DMS153 (cell line): ENCODE results near the gene STRA8.

Experiments used
- DNase-seq: peaks from one replicate; lab custom pipeline; 2025; lab: John Stamatoyannopoulos, UW

Gene STRA8, protein sequence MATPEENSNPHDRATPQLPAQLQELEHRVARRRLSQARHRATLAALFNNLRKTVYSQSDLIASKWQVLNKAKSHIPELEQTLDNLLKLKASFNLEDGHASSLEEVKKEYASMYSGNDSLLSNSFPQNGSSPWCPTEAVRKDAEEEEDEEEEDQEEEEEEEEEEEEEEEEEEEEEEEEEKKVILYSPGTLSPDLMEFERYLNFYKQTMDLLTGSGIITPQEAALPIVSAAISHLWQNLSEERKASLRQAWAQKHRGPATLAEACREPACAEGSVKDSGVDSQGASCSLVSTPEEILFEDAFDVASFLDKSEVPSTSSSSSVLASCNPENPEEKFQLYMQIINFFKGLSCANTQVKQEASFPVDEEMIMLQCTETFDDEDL

DNA sequence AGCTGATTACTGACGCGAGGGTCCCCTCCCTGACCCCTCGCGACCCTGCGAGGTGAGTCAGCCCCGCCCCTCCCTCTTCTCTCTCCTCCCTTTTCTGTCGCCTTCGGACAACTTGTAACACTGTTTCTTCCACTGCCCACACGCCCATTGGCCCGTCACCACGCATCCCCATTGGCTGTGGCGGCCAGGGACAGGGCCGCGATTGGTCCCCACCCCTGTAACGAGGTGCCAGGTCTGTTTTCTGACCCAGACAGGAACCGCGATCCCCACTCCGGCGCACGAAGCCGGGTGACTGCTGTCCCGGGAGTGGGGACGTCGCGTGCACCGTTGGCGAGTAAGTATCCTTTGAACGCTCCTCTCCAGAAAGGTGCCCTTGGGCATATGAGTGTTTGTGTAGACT is at the start of gene STRA8:
Gene STRA8 (plus strand): TSS at position 269 of the 400 bp plus-strand sequence. CDS start 6,687 bp downstream, outside the sequence.
- no peak for DNase-seq

DNA sequence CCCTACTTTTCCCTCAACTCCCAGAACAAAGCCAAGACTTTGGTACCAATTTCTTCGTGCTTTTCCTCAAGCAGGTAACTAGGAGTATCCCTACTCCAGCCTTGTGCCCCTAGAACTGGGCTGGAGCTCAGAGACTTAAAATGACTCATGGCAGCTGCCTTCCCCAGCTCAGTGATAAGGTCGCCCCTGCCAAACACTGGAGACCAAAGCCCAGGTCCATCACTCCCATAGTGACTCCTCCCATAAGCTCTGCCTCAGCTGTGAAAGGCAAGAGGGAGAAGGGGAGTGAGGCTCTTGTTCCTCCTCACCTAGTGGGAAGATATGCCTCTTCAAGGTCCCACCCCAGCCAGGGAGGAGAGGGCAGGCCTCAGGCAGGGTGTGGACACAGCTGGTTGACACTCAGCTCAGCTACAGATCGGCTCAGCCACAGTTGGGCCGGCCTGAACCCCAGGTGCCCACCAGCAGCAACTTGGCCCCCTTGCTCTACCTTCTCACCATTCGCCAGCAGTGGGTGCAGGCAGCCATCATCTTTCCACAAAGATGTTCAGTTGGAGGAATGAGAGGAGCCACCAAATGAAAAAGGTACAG is 49.3 kb upstream of the STRA8 start:
- no peak for DNase-seq

DNA sequence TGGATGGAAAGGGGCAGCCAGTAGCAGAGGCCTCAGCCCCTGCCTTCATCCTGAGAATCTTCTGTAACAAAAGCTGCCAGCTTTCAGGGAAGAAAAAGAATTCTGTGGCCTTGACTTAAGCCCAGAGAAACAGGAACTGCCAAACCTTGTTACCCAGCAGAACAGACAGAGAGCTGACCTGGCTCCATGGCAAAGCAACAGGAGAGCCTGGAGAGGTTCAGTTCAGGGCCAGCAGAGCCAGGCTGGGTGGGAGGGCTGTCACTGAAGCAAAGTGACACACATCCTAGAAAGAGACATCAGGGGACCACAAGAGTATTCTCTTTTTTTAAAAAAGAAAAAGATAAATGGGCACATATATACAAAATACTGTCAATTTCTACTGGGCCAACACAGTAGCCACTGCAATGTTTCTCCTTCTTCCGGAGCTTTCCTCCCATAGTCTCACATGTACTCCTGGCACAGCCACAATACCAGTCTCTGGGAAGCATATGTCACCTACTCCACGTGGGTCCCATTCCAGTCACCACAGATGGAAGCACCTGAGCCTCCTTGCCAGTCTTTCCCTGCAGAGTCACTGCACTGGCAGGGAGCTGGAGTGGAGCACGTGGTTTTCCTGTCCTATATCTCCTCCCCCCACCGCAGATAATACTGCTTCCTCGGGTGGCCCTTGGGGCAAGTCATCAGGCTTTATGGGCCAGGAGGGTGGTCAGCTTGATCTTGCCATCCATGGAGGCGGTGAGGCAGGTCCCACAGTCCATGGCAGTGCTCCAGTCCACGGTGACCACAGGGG is 48.0 kb upstream of the STRA8 start:
- DNase-seq, result no peak

DNA sequence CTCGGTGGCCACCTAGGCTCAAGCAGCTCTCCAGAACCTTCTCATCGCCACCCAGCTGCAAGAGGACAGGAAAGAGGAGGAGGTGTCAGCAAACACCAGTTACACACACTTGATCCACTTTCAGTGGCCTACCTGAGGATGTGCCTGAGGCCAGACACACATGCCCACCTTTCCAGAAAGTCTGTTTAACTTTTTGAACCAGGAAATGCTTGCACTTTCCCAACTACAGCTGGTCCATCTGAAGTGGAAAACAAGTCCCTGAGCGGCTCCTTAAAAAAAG is 47.4 kb upstream of the STRA8 start:
- no peak for DNase-seq

DNA sequence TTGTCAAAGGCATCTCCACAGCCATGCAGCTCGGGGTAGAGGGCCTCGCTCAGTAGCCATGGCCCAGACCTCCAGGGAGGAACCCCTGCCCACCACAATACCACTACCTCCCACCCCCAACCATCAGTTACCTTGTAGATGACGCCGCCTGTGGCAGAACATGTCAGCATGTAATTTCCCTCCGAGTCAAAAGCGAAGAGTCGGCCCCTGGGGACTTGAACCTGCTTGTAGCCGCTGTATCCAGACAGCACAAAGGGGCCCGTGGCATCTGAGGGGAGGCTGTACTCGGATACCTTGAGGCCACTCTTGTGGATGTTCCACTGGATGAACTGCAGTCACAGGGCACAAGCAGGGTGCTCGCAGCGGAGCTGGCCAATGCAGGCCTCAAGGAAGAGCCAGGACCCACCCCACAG is 46.8 kb upstream of the STRA8 start:
- no peak for DNase-seq

DNA sequence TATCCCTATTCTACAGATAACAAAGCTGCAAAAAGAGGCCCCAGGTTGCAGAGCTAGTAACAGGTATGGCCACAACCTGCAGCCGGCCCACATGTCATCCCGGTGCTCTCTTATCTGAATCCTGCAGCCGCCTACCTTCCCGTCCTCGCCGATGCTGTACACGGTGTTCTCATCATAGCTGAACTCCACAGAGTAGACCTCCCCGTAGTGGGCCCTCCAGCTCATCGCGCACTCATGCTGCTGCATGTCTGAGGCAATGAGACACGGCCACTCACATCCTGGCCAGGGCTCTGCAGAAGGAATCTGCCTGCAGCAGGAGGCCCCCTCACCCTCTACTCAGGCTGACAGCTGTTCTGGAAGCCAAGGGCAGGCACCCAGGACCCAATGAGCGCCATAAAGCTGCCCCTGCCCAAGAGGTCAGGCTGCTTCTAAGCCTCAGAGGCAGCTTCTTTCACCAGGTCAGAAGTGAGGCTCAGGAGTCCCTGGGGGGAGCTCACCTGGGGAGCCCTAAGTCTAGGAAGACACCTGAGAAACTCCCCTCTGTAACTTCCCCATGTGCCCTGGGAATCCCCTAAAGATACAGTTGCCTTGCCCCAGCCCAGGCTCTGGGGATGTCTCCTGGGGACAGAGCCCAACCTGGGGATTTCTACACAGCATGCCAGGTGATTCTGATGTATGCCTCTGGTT is 45.2 kb upstream of the STRA8 start:
- no peak for DNase-seq

DNA sequence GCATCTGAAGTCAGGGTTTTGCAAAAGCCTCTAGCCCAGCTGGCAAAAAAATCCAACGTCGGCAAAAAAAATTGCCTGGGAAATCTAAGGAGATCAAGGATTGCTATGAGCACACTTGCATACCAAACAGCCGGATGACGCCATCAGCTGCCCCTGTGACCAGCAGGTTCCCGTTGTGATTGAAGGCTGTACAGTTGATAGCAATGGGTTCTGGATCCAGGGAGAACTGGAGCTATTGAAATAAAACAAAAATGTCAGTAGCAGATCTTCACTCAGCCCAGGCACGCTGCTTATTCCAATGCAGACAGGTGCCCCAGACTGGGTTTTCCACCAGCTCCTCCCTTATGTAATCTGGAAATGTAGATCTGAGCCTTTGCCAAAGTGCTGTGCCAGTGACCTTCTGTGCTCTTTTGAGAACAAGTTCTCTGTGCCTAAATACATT is 44.4 kb upstream of the STRA8 start:
- DNase-seq, result no peak

DNA sequence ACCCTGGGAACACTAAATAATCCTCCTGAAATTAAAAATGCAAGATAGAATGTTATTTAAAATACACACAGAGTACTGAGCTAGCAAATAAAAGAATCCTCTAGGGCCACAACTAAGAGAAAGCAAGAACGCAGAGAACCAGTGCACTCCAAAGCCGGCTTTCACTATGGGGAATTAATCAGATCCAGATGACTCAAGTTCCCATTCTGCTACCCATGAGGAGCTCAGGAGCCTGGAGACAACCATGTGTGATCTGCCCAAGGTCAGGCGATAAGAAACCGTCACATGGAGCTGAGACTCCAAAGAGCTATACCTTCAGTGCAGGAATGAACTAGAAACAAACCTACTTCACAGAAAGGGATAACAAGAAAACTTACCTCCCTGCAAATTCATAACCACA is 43.7 kb upstream of the STRA8 start:
- DNase-seq, result no peak

DNA sequence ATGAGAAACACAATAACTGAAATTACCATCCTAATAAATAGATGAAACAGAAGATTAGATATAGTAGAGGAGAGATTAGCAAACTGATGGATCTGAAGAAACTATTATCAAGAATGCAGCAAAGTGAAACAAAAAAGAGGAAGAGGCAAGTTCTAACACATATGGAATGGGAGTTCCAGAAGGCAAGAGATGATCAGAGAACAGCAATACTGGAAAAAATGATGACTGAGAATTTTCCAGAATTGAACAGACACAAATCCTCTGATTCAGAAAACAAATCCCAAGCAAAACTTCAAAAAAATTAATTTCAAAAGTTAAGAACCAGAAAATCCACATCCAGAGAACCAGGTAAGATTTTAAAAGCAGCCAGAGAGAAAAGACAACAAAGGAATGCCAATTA is 42.9 kb upstream of the STRA8 start:
- no peak for DNase-seq

DNA sequence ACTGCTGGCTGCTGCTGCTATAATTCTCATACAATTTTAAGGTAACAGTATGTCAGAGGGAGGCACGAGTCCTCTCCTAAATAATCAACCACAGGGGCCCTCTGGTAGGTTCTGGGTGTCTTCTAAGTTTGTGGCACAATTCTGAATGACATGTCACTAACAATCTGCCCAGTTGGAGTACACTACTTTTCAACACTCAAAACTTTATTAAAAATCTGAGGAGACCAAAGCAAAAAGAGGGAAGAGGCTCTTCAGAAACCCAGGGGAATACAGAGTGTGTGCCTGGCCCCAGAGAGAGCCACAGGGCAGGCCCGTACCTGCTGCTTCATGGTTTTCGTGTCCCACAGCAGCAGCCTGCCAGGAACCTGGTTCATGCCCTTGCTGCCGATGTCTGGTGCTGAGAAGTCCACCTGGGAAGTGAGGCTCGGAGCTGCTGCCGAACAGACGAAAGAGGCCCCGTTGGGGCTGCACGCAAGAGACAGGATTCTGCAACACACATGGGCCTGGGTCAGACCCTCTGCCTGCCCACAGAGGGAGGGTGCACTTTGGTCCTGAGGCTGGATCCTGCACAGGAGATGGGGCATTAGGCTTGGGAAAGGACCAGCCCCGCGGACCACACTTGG is 40.6 kb upstream of the STRA8 start:
- DNase-seq, result no peak

DNA sequence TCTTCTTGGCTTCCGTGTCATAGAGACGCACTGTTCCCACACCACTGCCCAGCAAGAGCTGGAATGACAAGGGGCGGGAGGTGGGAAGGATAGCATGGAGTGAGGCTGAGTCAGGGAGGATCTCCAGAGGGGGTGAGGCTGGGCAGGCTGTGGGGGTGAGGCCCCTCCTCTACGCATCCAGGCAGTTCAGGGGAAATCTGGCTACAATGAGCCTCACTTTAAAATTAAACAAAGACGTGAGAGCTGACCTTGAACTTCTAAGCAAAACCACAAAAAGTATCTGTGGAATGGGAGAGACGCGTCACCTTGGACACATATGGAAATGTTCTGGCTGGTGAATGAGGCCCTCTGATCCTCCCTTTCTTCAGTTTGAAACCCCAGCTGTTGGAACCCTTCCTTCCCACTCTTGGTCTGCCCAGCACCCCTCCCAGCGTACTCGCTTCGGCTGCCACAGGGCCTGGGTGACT is 40.0 kb upstream of the STRA8 start:
- DNase-seq, result no peak

DNA sequence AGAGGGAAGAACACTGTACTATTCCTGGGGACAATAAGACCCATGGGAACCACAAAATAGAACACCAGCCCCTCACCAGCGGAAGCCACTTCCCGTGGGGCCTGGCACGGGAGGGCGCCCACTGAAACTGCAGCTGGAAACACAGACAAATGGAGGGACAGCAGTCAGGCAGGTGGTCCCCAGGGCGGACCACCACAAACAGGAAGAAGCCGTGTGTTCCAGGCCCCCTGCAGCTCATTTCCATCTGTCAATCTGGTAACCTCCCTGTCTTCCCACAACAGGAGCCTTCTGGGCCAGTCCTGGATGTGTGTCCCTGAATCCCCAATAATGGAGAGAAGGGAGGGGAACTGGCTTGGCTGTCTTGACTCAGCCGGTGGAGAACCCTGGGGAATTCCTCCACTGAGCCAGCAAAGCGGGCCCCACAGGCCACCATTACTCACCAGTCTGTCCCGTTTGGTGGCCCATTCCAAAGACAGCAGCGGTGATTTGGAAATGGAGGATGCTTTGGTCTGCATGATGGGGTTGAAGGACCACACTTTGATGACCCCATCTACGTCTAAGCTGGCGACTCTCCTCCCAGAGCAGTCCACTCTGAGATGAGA is 39.0 kb upstream of the STRA8 start:
- DNase-seq, result no peak

DNA sequence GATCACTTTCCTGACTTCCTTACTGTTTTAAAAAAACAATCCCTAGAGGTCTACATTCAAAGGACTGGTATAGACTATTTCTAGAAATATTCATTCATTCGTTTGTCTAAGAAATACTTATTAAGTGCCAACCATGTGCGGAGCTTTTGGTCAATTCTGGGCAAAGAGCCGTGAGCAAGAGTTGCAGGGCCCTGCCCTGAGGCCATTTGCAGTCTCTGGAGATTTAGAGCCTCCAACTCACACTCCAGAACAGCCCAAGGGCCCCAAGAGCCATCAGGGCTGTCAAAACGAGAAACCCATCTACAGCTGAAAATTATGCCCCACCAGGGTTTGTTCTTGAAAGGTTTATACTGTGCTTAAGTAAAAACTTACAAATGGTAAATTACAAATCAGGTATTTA is 38.5 kb upstream of the STRA8 start:
- no peak for DNase-seq

DNA sequence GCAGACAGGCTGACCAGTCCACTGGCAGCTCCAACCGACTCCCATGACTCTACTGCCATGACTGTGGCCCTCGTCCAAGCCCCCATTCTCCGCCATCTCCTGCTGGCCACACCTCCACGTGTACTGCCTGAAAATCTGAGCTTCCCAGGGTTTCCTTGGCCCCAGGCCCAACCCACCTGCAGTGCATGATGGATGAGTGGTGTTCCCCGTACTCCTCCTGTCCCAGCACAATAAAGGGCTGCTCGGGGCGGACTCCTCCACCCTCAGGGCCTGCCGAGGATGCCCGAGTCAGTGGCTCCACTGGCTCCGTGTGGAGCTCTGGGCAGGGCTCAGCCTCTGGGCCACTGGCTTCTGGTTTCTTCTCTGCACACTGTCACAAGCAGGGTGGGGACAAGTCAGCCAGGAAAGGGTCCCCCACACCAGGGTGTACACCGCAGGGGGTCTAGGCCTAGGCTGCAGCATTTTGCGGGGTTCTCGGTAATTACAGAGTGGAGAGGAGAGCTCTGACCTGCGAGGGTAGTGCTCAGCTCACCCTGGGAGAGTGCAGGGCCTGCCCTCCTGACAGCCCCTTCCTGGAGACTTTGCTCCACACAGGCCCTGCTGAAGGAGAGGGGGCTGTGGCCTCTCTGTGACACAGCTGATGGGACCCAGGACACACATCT is 37.5 kb upstream of the STRA8 start:
- no peak for DNase-seq

DNA sequence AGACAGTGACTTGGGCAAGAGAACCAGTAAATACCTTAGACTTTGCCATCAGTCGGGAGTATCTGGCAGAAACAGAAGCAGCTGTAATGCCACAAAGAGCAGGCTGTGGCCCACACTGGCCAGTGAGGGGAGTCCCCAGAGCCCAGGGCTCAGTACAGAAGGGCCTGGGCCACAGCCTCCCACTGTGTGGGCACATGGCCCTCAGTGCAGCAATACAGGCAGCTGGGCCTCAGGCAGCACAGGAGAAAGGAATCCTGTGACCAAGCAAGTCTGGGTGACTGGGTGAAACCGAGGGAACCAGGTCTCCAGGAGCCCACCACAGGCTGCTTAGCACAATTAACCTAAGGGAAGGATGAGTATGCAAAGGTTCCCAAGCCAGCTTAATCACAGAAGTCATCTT is 36.3 kb upstream of the STRA8 start:
- DNase-seq, result no peak

DNA sequence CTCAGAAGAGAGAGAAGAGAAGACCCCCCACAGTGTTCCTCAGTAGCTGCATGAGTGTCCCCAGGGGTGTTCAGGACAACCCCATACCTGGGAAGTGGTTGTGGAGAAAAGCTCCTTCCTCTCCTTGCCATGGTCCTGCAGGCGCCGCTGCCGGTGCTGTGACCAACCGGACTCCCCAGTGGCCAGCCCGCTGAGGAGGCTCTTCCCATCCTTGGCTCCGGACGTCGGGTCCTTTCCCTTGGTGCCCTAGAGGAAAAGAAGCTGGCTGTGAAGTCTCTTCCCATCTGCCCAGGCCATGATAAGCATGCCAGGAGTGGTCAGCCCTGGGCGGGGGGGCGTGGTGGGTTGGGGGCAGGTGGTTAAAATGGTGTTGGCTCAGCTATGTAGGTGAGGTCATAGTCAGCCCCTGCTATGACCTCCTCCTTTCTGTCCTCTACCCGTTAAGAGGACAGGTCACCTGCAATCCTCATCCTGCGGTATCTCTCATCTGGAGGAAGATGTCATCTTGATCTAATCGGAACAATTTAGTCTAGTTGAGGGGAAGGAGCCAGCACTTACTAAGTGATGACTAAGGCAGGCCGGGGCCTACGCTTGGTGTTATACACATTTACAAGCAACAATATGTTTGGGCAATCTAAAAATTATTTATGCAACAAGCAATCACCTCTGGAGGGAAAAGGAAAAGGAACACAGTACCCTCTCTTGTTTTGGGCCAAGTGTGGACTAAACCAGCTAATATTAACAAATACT is 35.6 kb upstream of the STRA8 start:
- no peak for DNase-seq

DNA sequence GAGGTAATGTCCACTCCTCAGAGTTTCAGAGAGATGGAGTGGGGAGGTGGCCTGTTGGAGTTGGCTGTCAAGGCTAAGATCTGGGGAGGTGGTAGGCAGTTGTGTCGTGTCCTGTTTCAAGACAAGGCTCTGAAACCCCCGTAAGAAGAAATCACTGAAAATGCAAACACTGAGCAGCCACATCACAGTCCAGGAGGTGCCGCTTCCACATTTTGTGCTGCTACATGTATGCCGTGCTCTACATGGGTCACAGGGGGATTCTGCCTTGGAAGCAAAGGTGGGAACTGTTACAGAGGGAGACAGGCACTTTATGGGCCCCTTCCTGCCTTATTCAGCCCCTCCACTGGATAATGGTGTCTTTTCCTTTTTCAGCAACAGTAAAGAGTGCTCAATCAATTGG is 34.2 kb upstream of the STRA8 start:
- DNase-seq, result no peak

DNA sequence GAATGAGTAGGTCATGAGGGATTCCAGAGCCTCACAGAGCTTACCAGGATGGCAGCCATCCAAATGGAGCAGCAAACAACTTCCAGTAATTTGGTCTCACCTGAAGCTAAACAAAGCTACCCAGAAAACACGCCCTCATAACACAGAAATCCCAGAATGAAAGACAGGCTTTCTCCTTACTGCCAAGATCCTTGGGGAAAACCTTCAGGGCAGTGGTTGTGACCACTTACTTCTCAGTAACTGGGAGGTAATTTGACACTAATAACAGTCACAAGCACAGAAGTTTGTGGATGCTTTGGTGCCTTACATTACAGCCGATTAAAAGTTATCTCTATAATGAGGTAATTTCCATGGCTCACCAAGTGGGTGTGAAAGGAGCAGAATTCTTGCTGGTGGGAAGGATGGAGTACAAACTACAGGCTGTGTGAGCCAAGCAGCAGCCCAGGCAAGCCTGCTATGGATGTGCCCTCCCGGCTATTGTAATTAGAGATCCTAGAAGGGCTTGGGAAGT is 32.8 kb upstream of the STRA8 start:
- no peak for DNase-seq

DNA sequence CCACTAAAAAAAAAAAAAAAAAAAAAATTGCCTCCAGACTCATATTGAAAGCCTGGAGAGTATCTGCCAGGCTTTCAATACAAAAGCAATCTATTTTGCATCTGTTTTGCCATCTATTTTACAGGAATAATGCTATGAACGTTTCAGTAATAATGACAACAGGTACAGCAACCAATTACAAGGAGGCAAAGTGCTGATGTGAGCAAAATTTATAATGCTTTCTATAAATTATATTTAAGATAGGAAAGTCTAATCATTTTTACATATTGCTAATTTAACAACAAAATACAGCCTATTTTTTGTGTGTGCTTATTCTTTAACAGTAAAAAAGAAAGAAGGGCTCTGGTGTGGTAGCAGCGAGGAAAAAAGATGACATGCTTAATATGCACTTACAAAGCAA is 32.3 kb upstream of the STRA8 start:
- no peak for DNase-seq

DNA sequence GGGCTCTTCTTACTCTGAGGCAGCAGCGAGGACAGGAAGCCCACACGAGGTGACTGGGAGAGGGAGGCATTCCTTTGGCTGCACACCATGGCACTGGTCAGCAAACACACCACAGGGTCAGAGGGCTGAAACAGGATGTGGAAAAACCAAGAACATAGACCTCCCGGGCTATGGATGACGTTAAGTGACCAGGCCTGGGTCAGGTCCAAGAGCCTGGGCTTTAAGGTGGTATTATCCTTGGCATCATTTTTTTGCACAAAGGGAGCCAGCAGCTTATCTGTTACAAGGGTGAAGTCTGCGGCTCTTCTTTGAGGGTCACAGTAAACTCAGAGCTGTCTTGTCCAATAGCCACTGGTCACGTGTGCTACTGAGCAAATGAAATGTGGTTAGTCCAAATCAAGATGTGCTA is 29.3 kb upstream of the STRA8 start:
- no peak for DNase-seq
